ENCODE measurements around the gene KLHL21. TPM values are rescaled to one million over a fixed set of nuclear protein-coding genes. Genes with fewer than 3 reads are reported as not detected.

KLHL21 gene
- total RNA-seq, 2 experiments from 2014 or later: 17.9 to 18.1 TPM

GRCh38 chr1:6625584-6626149, 23.0 kb upstream of the KLHL21 start:
- POLR2A ChIA-PET: interaction anchor here (0.8 to 1.1 kb wide), 2 partner anchors 10 to 24 kb away, joined by 3 to 4 read pairs; no protein-coding TSS in a partner anchor
- Mint-ChIP-seq H3K4me3 (peak overlapping the region; percentile 90), H3K27me3 (no peaks in the 10 kb centered on the region), H3K36me3 (ENCODE audit: low read depth) (peaks cover 31% of the 10 kb centered on the region), H3K9me3 (no peaks in the 10 kb centered on the region), H3K27ac (peak overlapping the region; percentile 84), H3K4me1 (ENCODE audit: low read depth) (peaks cover 26% of the 10 kb centered on the region)
- DNase-seq (peak; percentile 25), ATAC-seq (peak; percentile 35)
- intact Hi-C loops (cut with micrococcal nuclease): no loop called here
- TF ChIP-seq, protein P1, sequence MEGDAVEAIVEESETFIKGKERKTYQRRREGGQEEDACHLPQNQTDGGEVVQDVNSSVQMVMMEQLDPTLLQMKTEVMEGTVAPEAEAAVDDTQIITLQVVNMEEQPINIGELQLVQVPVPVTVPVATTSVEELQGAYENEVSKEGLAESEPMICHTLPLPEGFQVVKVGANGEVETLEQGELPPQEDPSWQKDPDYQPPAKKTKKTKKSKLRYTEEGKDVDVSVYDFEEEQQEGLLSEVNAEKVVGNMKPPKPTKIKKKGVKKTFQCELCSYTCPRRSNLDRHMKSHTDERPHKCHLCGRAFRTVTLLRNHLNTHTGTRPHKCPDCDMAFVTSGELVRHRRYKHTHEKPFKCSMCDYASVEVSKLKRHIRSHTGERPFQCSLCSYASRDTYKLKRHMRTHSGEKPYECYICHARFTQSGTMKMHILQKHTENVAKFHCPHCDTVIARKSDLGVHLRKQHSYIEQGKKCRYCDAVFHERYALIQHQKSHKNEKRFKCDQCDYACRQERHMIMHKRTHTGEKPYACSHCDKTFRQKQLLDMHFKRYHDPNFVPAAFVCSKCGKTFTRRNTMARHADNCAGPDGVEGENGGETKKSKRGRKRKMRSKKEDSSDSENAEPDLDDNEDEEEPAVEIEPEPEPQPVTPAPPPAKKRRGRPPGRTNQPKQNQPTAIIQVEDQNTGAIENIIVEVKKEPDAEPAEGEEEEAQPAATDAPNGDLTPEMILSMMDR (IDR thresholded peaks at IDR 0.05): no peak
- CTCF ChIA-PET: interaction anchor here (0.8 to 2.1 kb wide), 3 partner anchors 21 to 71 kb away, joined by 3 to 7 read pairs (median 5); partner anchors contain the start of genes KLHL21, NOL9 and TAS1R1

GRCh38 chr1:6624710-6625583, 22.3 kb upstream of the KLHL21 start, which contains the start of gene THAP3:
TSS of gene THAP3 (plus strand) at chr1:6624868. CDS start at chr1:6625219, 351 bp downstream.
- ChIA-PET POLR2A (interaction anchor here (1.0 to 1.5 kb wide), 5 partner anchors 10 to 24 kb away, joined by 3 to 6 read pairs (median 4); partner anchors contain the start of genes KLHL21 and PHF13), CTCF (interaction anchor here (1.2 to 2.1 kb wide), 3 partner anchors 21 to 70 kb away, joined by 5 to 7 read pairs (median 5); partner anchors contain the start of genes KLHL21, NOL9 and TAS1R1)
- Mint-ChIP-seq H3K27me3 (no peaks in the 10 kb centered on the region), H3K4me3 (peak within 1 kb of the TSS; percentile 90), H3K27ac (peak within 1 kb of the TSS; percentile 84), H3K4me1 (ENCODE audit: low read depth) (peaks cover 26% of the 10 kb centered on the region), H3K36me3 (ENCODE audit: low read depth) (peaks cover 33% of the 10 kb centered on the region), H3K9me3 (no peaks in the 10 kb centered on the region)
- ATAC-seq: peak; percentile 98
- peak; percentile 90 for DNase-seq
- intact Hi-C loops (cut with micrococcal nuclease): no loop called here
- TF ChIP-seq, protein P1 (IDR thresholded peaks at IDR 0.05): peak; percentile 32

GRCh38 chr1:6623269-6623965, 20.7 kb upstream of the KLHL21 start:
- peaks cover 26% of the 10 kb centered on the region for H3K4me1 Mint-ChIP-seq (ENCODE audit: low read depth)
- POLR2A ChIA-PET: interaction anchor here (0.5 to 1.5 kb wide), 5 partner anchors 10 to 69 kb away, joined by 3 to 4 read pairs (median 3); partner anchors contain the start of genes KLHL21, NOL9 and TAS1R1
- no peak overlapping the region for H3K4me3 Mint-ChIP-seq
- H3K36me3 Mint-ChIP-seq (ENCODE audit: low read depth): peaks cover 35% of the 10 kb centered on the region
- intact Hi-C loops (cut with micrococcal nuclease): no loop called here
- no peak for DNase-seq
- CTCF ChIA-PET: interaction anchor here (1.6 to 2.0 kb wide), 2 partner anchors 19 to 68 kb away, joined by 4 to 7 read pairs; partner anchors contain the start of genes NOL9 and TAS1R1
- TF ChIP-seq, protein P1 (IDR thresholded peaks at IDR 0.05): no peak
- no peaks in the 10 kb centered on the region for H3K9me3 Mint-ChIP-seq
- H3K27me3 Mint-ChIP-seq: no peaks in the 10 kb centered on the region
- H3K27ac Mint-ChIP-seq: no peak overlapping the region
- ATAC-seq: no peak

GRCh38 chr1:6622396-6623152, 19.9 kb upstream of the KLHL21 start:
- ChIA-PET CTCF (interaction anchor here (1.2 to 1.6 kb wide), 2 partner anchors 18 to 24 kb away, joined by 4 read pairs; no protein-coding TSS in a partner anchor), POLR2A (interaction anchor here (1.2 kb wide), 1 partner anchor 21 kb away, joined by 3 read pairs; no protein-coding TSS in a partner anchor)
- Mint-ChIP-seq H3K36me3 (ENCODE audit: low read depth) (peaks cover 36% of the 10 kb centered on the region), H3K27ac (no peak overlapping the region), H3K27me3 (no peaks in the 10 kb centered on the region), H3K9me3 (no peaks in the 10 kb centered on the region), H3K4me1 (ENCODE audit: low read depth) (peaks cover 22% of the 10 kb centered on the region), H3K4me3 (no peak overlapping the region)
- intact Hi-C loops (cut with micrococcal nuclease): no loop called here
- no peak for ATAC-seq
- DNase-seq: no peak
- TF ChIP-seq, protein P1 (IDR thresholded peaks at IDR 0.05): no peak
